ENCODE results near the gene ATG101. TPM values are rescaled to one million over a fixed set of nuclear protein-coding genes. Genes with fewer than 3 reads are reported as not detected.

The ATG101 gene
- total and polyA plus RNA-seq, 2 of the 13 experiments (the other 11 are each of a cell fraction or from before 2014, with no cell fraction given) = 58.2 to 67.7 TPM

DNA sequence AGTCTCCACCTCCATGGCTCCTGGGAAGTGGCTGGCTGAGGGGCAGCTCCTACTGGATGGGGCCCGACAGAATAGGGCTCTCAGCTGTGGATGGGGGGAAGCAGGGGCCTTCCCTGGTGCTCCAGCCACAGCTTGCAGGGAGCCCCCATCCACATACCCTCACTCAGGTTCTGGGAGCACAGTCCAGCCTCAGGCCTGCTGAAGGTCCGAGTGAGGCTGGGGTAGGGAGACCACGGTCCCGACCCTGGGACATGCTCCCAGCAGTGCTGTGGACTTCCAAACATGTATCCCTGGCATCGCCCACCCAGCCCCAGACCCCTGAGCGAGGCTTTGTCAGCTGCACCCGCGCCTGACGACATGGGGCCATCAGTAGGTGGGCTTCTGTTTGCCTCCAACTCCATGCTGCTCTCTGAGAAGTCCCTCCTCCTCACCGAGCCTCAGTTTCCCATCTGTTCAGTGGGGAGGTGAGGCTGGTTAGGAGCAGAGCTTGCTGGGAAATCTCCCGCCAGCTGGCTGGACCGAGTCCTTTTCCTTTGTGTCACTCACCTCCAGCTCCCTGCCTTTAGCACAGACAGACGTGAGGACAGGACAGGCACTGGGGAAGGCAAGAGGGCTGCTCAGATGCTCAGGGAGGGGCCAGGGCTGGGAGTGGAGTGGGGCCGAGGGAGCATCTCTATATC is 9.1 kb upstream of the ATG101 start:
- POLR2A ChIA-PET = interaction anchor here (1.0 to 5.3 kb wide), 3 partner anchors 9 kb away, joined by 4 to 58 read pairs (median 5); partner anchors contain the start of genes ATG101 and NR4A1
- Histone ChIP-seq H3K4me2 (ENCODE audit: low read depth, low read length) (peak overlapping the region; percentile 53), H3K36me3 (replicated peaks in 1 of 2; ENCODE audit: control insufficient read depth in 1 of 2, insufficient read depth in 2 of 2, low read length in 2 of 2) (peaks cover 6 to 20% of the 10 kb centered on the region in 2 experiments), H3K27ac (ENCODE audit: extremely low read length, insufficient read depth, low read length) (peak overlapping the region; percentile 81), H3K4me3 (replicated peaks in 1 of 3; ENCODE audit: insufficient read depth in 1 of 3, low read depth in 2 of 3, low read length in 3 of 3) (no peak overlapping the region), H3K79me2 (ENCODE audit: insufficient read depth, low read length) (no peaks in the 10 kb centered on the region), H3K9ac (ENCODE audit: insufficient read depth, low read depth, low read length) (peak overlapping the region; percentile 46), H3K4me1 (ENCODE audit: insufficient read depth, low read length) (peaks cover 44% of the 10 kb centered on the region), H4K20me1 (ENCODE audit: insufficient read depth, low read length) (no peaks in the 10 kb centered on the region), H3K27me3 (ENCODE audit: control insufficient read depth in 1 of 2, insufficient read depth in 2 of 2, low read length in 2 of 2) (no peaks in the 10 kb centered on the region), H2AFZ (ENCODE audit: low read length) (no peak overlapping the region), H3K9me3 (ENCODE audit: low read length) (no peaks in the 10 kb centered on the region)
- TF ChIP-seq ZNF687 (CRISPR knock-in tag; IDR thresholded peaks at IDR 0.05) (0 out of 2 replicates have a peak, but pooled peaks have one; percentile 19), ZFP41 (CRISPR knock-in tag; IDR thresholded peaks at IDR 0.05; ENCODE audit: borderline replicate concordance) (no peak)
- WGBS (ENCODE audit: low lambda C conversion rate) = 85% methylated on average over 6 of the region's 14 CpGs
- CTCF ChIA-PET (ENCODE audit: low intra/inter-chr PET ratio, low total read pairs) = no interaction called here
- DNase-seq (ENCODE audit: low spot score) (no peak), ATAC-seq (no peak), FAIRE-seq (no peak)
- intact Hi-C loops (cut with micrococcal nuclease; ENCODE audit: unreplicated experiment) (no loop called here), in situ Hi-C loops (cut with HindIII; ENCODE audit: extremely low pct_ligation_motif_present, low pct_unique_long_range_greater_than_20kb) (no loop called here)
- no TSS peak for BruUV-seq (replicated peaks)

All from HepG2 (cell line).